HT1080 (cell line): ENCODE results near the gene CRB2. TPM values are rescaled to one million over a fixed set of nuclear protein-coding genes. Genes with fewer than 3 reads are reported as not detected.
A peak's percentile ranks its signal among the peaks of the same experiment; 100 is the strongest.
"Not testable (repeated sequence)": the region's sequence is repeated elsewhere in the genome, so short reads cannot be mapped to it uniquely, and the experiment has no call there.

Source experiments
- DNase-seq: peaks from one replicate; pipeline ENCODE4 v3.0.0-alpha.2; 2015; ENCODE audit warnings: low read depth
- total RNA-seq: library from RNA; depleted of rRNA; stranded (reverse); fragments of >200 nt; shearing (Covaris generic); gene quantifications from 2 replicates; pipeline ENCODE4 v1.2.3, GENCODE V29; 2014

Gene CRB2
- total RNA-seq, 1 experiment from 2014 or later = not detected

DNA sequence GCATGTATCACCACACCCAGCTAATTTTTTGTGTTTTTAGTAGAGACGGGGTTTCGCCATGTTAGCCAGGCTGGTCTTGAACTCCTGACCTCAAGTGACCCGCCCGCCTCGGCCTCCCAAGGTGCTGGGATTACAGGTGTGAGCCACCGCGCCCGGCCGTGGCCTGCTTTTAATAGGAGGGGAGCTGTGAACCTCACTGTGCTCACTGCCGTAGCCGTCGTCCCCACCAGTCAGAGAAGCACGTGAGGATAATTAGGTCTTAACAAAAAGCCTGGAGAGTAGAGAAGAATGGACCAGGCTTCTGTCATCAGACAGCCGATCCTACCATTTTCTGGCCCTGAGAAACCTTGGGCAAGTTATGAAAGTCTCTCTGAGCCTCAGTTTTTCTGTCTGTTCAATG is 42.9 kb downstream of the CRB2 start:
- not testable (repeated sequence) for DNase-seq

DNA sequence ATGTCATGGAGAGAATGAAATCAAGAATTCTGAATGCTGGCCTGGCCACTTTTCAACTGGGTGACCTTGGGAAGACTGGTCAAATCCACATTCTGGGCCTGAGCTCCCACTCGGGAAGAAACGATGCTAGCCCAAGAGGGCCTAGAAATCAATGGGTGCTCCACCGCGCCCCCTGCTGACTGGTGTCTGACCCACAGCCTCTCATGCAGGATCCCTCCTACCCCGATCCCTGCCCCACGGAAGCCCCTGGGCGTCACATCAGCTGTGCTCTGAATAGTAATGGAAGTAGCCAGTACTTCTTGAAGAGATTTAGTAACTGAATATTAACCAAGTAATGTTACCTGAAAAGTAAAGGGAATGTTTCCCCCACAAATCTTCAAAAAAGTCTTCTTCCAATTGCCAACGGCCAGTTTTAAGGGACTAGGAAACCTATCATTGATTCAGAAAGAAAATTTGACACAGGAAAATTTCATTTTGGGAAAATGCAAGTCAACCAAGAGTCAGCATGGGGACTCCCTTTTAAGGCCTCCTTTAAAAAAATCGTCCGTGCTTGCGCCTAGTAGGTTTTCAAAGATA is 43.9 kb downstream of the CRB2 start:
- DNase-seq = no peak

DNA sequence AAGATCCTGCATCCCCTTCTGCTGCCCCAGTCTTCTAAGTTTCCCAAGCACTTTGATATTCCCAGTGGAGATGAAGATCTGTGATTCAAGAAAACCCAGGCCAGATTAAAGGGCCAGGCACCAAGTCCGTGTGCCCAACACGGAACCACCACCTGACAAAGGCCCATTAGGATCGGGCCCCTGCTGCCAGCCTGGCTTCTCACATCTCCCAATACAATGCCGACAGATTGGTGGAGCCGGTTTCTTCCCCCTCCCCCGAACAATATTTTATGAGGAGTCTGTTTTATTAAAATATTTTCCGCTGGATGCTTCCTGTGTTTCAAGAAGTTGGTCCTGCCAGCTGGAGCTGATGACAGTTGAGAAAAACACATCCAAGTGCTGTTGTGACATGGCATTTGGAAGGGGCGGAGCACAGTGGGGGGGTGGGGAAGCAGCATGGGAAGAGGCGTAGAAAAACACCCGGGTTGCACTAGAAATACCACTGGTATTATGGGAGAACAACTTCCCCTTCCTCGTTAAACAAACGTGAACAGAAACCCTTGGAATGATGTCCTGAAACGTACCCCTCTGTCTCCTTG is 45.0 kb downstream of the CRB2 start:
- DNase-seq = no peak

DNA sequence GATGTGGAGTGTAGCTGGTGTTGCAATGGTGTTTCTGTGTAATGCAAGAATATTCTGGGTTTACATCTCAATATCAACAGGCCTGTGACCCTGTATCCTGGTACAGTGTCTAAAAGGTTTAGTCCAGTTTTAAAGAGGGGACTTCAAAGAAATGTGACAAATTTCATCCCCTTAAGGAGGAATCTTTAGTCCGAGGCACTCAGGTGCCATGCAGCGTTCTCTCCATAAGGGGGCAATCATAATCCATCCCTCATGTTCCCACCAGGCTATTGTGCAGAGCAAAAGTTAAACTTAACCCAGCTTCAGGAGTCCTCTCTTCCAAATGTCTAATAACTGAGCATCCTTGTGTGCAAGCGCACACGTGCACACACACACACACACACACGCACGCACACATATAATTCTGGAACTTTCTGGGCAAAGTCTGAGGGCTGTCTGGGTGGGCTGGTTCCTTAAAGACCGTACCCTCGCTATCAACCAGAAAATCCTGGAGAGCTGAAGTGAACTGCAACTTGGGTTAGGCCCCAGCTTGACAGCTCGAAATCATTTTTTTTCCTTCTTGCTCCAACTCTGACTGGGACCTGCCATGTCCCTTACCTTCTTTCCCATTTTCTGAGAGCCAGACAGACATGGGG is 46.0 kb downstream of the CRB2 start:
- DNase-seq = peak; percentile 32

DNA sequence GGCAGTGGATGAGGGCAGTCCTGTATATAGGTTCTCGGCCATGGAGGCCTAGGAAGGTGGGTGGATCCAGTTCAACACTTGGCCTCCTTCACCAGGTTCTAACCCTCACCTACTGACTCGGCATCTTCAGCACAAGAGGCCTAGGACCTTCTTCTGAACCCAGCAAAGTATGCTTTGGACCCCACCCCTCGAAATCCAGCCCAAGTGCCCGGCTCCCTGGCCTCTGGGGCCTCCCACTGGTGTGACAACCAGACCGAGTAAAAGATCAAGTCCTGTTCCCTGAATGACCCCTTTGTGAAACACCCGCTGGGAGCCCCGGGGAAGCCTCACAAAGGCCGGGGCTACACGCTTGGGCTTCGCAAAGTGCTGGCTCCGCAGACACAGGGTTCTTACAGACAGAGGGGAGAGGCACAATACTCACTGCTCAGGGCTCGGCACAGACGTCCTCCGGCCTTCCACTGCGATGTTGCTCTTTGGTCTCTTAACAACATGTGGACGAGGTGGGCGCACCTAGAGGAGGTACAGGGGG is 47.0 kb downstream of the CRB2 start:
- no peak for DNase-seq

DNA sequence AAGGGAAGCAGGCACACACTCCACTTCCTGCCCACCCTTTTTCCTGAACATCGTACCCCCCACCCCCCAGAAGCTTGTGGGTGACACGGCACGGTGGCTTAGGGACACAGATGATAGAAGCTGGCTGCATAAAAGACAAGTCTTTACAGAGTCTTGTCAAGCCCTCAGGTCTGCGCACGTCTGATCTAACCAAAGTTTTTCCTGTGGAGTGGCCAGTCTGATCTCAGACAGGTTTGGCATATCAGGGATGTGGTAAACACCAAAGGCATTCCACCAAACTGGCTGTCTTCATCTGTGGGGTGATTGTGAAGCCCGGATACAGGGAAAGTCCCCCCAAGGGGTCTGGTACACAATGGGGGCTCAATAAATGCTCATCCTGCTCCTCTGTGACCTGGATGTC is 50.0 kb downstream of the CRB2 start:
- DNase-seq = no peak

DNA sequence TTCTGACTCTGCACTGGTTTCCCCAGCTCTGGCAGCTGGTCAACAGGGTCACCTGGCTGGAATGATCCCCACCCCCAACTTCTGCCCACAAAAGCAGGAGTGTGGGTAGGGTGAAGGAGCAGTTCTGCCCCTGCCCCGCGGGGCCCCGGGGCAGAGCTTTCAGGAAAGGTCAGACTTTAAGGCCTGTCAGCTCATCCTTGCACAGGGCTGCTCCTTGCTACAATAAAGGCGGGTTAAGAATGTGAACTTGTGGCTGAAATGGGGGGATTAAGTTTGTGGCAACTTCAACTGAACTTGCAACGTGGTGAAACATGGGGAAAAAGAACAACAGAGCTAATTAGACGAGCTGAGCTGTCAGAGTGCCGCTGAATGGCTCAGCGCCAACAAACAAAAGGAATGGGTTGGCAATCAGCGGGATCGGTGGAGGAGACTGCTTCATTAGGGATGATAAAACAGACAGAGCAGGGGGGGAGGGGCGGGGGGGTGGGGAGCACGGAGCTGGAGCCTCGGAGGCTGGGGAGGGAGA is 50.8 kb downstream of the CRB2 start:
- no peak for DNase-seq

DNA sequence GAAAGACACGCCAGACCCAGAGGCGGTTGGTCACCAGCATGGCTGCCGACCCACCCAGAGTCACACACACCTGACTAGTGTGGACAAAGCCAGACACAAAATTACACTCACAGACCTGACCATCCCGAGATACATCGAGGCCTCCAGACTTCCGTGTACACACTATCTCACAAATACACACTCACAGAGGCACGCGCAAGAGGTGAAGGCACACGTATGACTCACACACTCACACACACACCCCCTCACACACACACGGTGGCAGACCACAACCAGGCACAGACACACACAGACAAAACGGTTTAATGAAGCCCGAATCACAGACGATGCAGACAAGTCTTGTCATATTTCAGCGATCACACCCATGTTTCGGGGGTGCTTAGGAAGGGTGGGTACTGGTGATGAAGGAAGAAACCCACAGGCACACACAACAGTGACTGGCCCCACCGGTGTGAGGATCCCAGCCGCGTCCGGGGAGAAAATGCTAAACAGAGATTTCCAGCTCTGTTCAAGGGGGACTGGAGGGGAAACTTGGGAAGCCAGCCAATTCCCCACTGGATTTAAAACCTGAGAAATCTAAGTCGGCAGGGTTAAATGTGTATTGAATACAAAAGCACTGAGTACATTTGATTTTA is 51.3 kb downstream of the CRB2 start:
- DNase-seq = no peak

DNA sequence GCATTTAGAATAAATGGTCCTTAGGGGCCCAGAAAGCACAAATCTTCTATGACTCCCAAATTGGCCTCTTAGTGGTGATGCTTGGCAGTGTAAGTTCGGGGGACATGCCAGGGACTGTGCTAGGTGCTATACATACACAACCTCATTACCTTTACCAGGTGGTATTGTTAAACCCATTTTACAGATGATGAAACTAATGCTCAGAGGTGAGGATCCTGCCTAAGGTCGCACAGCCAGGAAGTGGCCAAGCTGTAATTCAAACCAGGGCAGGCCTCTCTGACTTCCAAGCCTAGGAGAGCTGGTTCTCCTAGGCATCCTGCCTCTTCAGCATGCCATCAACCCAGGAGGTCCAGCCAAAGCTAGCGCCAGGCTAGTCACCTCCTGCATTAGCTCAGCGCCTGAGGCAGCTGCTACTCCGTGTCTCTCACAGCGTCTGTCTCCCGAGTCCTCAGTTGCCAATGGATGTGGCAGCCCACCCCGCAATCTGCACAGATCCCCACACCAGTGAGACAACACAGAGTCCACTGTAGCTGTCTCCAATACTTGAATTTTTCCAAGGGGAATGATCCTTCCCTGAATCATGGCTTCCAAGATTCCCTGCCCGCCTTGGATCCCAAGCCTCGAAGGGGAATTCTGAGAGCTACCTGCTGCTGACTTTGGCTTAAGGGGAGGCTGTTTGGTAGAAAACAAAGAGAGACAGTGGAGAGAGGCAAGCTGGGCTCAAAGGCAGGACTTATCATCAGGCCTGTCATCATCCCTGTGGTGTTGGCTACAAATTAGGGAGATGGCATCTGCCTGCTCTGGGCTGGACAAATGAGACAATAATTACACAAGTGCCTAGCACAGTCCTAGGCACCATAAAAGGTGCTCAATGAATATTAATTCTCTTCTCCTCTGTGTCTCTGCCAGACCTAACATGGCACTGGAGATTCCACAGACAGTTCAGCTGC is 52.6 kb downstream of the CRB2 start:
- no peak for DNase-seq

DNA sequence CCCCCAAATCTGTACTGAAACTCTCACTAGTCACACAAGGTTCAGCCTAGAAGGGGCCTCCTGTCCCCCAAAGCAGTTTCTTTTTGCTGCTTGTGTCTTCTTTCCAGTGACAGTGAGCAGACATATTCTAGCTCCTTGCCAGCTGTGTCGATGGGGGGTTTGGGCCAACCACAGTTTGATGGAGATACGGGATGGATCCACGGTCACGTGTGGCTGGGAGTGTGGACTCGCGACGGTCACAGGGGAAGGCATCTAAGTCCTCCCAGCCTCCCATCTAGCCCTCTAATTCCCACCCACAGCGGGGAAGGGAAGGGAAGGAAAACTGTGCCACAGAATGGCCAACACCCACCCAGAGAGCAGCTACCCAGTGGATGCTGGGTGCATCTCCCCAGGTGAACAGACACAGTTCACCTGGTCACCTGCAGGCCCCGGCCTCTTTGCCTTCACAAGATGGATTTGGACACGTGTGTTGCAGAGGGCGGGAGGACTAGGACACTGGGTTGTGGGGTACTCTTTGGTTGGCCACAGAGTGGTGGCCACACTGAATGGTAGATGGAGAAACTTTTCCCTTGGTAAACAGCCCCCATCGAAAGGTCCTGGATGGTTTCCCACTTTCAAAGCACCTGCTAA is 54.4 kb downstream of the CRB2 start:
- DNase-seq = no peak

DNA sequence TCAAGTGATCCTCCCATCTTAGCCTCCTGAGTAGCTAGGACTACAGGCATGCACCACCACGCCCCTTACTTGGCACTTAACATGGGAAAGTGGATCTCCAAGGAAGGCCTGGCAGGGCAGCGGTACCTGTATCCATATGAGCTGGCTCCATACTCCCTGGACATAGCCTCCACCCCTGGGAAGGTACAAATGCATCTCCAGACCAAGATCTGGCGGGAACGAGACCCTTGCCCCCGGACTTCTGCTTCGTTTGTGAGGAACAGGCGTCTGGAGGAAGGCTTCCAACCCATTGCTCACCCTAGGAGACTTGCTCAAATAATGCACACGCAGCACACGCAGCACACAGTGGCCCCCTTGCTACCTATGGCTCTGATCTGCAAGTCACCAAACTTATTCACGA is 55.2 kb downstream of the CRB2 start:
- no peak for DNase-seq

DNA sequence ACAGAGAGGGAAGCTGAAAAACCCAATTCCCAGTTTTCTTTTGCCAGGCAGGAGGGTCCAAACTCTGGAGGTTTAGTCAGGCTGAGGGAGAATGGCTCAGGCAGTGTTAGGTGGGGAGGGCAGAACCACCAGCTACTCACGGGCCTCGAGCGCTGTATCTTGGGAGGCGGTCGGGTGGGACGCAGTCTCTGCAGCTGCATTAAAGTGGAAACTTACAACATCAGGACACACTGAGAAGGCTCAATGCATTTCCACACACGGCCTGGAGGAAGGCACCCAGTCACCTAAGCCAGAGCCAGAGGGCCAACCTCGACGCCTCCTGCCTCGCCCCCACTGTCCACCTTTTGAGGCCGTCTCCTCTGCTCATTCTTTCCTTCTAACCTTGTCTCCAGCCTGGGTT is 55.6 kb downstream of the CRB2 start:
- DNase-seq = no peak

DNA sequence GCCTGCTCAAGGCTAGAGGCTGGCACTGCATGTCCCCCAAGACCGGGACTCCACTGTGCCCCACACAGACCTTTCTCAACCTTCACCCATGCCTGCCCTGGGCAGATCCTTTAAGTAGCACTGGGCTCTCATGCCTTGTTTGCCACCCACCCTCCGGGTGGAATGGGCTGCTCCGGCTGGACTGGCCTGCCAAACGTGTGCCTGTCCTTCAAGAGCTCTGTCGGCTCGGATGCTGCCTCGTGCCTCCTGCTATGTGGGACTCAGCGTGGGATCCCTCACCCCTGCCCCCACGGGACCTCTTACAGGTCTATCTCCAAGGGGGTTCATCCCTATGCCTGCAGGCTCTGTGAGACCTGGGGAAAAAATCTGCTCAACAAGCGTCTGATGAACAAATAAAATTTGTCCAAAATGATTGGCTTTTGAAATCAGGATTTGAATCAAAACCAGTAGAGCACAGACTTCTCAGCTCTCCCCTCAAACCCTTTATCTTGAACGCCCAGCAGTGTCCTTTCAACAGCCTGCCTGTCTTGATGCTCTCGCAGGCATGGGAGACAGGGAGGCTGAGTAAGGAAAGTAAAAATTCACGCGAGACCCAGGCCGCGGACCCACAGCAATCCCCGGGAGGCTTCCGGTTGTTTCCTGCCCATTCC is 56.3 kb downstream of the CRB2 start:
- no peak for DNase-seq

DNA sequence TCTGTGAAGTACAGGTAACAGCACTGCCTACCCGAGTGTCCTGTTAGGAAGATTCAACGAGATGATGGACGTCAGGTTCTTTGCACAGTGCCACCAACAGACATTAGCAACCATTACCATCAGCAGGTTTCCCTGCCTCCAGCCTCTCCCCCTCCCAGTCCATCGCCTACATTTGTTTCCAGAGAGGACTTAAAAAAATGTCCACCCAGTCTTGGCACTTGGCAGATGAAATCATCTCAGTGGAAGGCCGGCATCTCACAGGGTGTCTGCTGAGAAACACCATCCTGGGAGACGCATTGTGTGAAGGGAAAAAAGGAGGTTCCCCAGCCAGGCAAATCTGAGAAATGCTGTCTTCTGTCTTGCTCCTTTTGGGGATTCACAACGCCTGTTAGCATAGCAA is 58.2 kb downstream of the CRB2 start:
- DNase-seq = no peak

DNA sequence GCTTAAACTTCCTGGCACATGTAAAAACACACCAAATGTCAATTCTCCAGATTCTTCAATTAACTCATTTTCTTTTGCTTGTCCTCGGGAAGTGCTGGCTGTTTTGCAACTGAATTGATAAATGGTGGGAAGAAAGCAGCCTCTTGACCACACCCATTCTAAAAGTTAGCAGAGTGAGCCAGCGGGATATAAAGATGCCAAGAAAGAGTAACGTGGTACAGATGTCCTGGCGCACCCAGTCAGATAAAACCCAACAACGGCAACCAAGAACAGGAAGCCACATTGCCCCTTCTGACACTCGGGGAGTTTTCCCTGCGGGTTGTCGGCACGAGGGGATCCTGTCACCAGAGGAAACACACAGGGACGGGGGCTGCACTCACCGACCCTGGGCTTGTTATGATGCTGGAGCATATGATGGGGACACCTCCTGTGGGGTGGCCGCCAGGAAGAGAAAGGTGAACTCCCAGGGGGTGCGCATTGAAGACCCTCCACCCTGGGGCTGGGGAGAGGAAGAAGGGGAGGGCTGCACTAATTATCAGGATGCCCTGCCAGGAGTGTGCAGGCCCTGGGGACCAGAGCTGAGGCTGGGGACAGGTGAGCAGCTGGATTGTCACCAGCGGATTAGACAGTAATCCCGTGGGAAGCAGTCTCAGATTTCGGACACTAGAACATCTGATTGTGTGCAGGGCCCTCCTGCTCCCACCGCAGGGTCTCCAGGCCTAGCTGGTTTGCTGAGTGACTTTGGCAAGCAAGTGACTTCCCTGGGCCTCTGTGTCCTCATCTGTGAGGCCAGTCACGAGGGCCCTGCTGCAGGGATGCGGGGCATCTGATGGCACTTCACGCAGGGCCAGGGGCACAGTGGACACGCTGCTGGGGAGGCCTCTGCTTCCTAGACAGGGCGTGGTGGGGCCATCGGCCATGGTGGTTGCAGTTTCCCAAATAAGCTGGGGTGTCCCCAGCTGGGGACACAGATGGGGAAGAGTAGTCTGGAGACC is 59.2 kb downstream of the CRB2 start:
- DNase-seq = no peak

DNA sequence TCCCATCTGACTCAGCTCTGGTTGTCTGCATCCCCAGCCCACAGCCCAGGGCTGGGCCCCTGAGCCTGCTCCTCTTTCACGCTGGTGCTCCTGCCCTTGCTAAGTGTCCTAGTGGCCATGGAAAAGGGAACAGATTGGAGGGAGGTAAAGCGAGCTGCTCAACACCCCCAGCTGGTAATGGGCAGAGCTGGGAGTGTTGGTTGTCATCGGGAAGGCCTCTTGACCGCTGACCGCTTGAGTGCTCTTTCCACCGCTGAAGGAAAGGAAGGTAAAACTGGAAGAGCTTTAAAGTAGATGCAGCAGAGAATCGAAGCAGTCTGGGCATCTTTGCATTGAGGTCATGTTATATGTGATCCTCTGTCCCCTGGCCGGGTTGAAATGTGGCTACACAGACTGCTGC is 60.2 kb downstream of the CRB2 start:
- DNase-seq = no peak

DNA sequence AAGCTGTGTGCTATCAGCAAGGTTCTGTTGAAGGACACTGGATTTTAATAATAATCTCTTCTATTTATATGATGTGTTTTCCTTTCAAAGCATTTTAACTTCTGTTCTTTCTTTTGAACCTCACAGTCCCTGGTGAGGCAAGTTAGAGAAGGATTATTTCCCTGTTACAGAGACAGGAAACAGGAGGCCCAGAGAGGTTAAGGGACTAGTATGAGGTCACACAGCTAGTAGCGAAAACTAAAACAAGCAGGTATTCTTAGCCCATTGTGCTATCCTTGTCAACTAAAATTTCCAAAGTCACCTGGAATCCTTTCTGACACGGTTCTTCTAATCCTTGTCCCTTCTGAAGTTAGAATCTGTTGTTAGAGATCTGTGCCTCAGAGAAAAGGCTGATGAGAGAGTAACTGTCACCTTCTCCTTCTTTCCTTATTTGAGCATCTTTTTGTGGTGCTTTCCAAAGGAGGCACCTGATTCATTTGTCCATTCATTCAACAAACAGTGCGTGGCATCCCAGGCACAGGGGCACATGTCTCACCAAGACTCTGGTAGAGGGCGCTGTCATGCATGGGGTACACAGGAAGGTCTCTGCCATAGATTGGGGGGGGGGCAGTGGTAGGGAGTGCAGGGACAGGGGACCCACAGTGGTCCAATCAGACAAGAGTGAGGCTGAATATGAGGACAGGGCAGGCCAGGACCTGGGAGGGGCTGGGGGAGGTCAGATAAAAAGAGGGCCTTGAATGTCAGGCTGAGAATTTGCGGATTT is 61.5 kb downstream of the CRB2 start:
- no peak for DNase-seq

DNA sequence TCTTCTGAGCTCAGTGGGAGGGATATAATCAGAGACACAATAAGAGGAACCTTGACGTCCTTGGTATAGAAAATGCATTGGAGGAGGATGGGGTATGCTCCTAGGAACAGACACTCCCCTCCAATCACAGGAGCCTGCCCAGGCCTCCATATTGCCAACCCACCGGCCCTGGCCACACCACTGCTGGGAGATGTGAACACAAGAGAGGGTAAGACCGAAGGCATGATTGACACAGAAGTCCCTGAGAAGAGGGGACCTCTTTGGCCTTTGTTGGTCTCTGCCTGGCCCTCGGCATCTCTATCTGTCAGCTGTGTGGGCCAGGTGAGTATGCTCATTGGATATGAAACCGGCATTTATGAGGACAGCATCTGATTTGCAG is 62.0 kb downstream of the CRB2 start:
- no peak for DNase-seq
